ENCODE data around the gene TBX1.

Gene TBX1

DNA sequence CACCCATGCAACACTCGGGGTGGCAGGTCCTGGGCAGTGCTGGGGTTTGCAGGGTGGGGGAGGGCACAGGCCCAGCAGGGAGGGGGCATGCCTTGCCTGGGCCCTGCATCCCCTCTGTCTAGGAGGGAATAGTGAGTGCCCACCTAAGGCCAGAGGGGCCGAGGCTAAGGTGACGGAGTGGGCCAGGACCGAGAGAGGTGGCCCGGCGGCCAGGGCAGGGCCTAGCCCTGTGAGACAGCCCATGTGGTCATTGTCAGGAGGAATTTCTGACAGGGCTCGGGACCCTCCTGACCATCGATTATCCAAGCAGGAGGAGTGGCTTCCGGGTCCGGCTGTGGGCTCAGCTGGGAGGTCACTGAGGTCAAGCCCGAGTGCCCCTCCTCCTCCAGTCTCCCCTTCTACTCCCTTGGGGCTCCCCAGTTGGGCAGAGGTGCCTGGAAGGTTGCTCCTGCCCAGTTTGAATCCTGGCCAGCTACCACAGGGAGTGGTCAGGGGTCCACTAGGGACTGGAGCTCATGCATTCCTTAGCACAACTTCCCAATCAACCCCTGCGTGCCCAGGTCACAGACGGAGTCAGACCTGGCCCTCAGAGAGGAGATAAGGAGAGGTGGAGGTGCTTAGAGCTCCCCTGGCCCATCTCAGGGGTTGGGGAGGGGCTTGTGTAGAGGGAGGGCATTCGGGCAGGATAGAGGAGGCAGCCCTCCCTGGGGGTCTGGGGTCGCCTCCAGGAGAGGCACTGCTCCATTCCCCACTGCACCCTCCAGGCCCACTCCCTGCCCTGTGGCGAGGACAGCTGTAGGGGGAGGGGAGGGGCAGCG, 22.5 kb upstream of the TBX1 start:
- no peak for DNase-seq

DNA sequence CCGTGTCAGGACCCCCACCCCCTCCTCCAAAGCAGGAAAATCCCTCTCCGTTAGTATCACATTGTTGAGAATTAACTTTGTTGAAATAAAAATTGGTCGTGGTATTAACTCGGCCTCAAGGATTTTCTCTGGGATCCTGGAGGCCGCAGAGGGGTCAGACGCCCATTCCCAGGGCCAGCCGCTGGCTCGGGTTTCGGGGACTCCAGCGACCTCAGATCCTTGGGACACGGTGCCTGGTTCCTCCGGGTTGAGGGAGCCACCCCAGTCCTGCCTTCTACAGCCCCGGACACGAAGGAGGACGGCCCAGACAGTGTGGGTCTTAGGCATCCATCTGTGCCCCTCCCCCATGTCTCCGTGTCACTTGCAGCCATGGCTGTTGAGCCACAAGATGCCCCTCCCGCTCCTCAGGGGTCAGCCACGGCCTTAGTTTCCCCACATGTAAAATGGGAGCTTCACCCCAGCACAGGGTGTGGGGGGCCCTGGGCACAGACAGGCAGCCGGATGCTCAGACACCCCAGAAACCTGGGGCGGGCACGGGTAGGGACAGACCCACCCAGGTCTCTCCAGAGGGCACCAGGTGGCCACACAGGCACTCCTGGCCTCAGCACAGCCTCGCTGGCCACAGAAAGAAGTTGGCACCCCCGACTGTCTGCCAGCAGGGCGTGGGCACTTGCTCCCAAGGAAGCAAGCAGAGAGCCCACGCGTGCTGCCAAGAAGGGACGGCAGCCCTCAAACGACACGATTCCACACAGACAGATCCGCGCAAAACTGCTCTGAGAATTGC, 21.7 kb upstream of the TBX1 start:
- DNase-seq, result peak in 2 of 58 donors; percentile 20 to 39

DNA sequence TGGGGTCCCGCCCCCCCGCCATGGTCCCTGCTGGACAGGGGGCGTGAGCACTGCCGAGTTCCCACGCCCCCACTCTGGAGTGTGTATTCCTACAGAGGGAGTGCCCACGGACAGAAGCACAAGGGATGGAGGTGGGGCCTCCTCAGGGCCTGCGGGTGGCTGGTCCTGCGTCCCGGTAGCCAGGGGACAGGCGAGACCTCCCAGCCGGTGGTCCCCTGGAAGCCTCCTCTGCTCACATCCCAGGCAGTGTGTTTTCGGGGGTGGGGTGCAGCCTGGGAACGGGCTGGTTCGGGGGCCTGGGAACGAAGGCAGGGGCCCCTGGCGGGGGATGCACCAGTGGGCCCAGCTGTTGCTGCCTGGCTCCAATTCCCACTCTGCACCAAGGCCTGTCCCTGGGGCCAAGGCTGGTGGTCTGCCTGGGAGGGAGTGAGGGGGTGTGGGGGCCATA, 21.1 kb upstream of the TBX1 start:
- no peak for DNase-seq

- no peak for DNase-seq
These were observed 20.6 kb upstream of the TBX1 start for GRCh38 chr22:19739911-19740449.

GRCh38 chr22:19740586-19740985, 20.0 kb upstream of the TBX1 start:
- no peak for DNase-seq

DNA sequence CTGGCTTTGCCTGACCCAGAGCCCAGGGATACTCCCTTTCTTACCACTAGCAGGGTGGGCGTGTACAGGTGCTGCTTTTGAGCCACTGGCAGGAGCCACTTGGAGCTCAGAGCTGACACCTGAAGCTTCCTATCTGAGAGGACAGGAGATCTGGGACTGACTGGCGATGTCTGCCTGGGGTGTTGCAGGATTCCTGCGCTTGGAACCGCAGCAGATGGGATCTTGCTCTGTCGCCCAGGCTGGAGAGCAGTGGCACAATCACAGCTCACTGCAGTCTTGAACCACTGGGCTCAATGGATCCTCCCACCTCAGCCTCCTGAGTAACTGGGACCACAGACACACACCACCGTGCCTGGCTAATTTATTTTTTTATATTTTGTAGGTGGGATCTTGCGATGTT, 19.5 kb upstream of the TBX1 start:
- no peak for DNase-seq

- DNase-seq, result peak in 1 of 58 donors; percentile 20
These were observed 18.2 kb upstream of the TBX1 start for GRCh38 chr22:19742160-19743066.

DNA sequence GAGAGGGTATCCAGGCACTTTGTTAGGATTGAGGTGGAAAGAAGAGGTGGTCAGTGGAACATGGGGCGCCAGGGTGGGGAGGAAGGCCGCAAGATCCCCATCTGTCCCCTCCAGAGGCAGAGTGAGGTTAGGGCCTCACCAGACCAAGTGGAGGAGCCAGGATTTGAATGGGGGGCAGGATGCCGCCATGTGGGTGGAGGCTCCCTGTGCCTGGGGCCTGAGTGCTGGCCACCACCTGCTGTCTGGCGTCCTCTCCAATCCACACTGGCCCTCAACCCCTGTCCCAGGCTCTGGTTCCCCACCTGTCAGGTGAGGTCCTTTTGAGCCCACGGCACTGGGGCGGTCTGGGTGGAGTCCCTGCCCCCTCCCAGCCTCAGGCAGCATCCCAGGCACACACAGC, 17.5 kb upstream of the TBX1 start:
- DNase-seq, result no peak

DNA sequence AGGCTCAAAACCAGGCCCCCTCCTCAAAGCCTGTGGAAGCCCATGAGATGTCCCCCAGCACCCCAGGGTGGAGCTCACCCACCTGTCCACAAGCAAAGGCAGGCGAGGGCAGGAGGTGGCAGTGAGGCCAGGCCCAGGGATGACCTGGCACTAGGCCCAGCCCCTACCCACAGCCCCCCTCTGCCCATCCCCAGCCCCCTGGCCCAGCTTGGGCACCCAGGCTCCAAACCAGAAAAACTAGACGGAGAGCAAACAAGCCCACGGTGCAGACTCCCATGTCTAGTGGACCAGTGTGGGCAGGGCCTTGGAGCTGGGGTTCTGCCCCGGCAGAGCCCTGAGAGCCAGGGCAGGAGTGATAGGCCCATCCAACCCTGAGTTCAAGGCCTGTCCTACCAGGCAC, 16.9 kb upstream of the TBX1 start:
- no peak for DNase-seq

- DNase-seq, result no peak
These were observed 16.1 kb upstream of the TBX1 start for GRCh38 chr22:19744350-19745006.

DNA sequence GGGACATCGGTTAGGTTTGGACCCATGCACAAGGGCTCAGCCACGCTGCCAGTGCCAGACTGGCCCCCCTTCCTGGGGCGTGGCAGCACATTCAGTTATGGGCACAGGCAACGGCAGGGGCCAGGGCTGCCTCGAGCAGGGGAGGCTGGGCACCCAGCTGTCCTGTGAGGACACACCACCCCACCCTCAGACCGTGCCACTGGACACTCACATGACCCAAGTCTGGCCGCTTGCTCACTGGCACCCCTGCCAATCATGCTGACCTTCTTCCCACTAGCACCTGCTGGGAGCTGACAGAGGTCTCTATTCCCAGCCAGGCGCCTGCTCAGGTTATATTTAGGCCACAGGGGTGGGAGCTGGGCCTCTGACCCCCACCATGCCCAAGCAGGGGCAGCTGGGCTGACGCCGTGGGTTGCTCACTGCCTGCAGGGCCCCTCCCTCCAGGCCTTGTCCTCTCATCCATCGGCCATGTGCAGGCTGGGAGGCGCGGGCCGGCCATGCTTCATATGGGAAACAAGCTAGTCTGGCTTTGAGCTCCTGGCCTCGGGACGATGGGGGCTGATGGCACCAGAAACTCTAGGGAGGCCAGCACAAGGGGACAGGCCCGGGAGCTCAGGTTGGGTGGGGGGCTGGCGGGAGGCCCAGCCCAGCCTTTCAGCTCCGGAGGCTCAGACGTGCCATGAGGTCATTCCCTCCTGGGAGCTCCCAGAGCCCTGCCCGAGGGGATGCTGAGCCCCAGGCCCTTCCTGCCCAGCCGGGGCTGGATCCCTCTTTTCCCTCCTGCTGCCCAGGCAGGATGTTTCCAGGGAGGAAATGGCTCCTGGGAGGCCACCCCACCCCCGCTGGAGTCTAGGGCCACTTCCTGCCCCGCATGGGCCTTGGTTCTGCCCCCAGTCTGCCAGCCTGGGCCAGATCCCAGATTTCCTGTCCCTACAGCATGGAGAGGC, 15.2 kb upstream of the TBX1 start:
- DNase-seq, result peak in 1 of 58 donors; percentile 8

DNA sequence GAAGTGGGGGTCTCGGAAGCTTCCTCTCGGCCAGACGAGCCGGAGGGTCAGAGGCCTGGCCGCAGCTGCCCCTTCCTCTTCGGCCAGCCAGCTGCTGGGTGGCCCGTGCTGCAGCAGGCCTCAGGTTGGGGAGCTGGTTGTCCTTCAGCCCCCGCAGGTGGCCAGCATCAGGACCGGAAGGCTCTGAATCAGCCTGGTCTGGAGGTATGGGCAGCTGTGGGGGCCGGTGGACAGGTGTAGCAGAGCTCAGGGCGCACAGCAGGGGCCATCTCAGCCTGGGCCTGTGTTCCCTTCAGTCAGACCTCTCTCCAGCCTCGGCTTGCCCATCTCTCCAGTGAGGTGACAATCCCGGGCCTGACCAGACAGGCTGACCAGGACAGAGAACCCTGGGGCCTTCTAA, 13.9 kb upstream of the TBX1 start:
- DNase-seq, result no peak

- DNase-seq, result no peak
These were observed 13.0 kb upstream of the TBX1 start for GRCh38 chr22:19747551-19747950.

DNA sequence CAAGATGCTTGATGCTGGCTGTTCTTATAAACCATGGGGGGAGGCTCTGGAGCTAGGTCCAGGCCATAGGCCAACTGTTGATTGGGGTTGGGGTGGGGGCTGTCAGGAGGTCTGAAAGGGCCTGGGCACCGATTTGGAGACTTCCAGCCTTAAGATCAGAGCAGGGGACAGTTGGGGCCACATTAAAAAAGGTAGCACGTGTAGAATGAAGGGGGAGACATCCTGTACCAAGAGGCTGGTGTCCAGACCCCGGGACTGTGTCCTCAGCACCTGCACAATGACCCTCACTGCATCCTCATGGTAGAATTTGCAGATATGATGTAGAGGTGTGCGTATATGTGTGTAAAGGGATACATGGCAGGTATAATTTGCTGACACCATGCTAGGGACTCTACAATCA, 12.4 kb upstream of the TBX1 start:
- no peak for DNase-seq

DNA sequence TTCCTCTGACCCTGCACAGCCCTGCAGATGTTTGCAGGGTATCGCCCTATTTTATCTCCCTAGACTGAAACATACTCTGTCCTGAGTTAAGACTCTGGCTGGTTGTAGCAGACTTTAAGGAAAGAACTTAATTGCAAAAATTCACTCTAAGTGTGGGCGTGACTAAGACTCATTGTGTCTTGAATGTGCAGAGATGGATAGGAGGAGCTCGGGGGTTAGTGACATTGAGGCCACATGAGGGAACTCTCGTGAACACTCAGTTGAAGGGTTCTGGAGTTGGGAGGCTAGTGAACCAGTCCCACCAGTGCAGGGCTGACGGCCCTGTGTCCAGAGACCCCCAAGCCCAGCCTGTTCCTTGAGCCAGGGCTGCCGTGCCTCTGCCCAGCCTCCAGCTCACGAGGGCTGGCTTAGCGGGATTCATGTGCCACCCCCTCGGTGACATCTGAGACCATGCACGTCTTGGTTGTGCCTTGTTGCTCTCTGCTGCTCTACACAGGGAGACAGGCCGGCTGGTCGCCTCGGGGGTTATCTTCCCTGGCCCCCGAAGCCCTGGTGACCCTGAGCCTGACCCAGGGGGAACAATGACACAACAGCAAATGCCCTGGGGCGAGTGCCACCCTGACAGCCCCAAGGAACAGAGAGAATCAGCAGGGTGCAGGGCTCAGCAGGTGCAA, 11.4 kb upstream of the TBX1 start:
- DNase-seq, result no peak

DNA sequence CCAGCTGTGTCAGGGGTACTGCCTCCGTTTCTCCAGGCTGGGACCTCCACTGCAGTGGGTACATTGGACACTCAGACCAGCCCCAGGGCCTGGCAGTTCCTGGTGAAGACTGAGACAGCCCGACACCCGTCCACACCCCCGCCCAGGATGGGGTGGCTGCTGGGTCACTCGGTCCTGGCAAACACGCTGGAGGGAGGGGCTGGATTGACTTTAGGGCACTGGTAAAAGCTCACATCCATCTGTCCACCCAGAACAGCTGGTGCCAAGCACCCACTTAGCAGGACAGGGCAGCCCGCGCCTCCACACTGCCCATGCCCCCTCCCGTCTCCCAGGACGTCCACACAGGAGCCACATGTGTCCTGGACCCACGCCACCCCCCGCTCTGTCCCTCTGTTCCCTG, 10.7 kb upstream of the TBX1 start:
- DNase-seq, result no peak

- DNase-seq, result no peak
These were observed 9.8 kb upstream of the TBX1 start for GRCh38 chr22:19750507-19751490.
